ENCODE measurements around the gene DUSP7.

- TF ChIP-seq ZFHX2 (tag by site-specific recombination; conservative IDR thresholded peaks at IDR 0.05), result no peak
- no peak for TF ChIP-seq AEBP2 (tag by site-specific recombination; IDR thresholded peaks at IDR 0.05; ENCODE audit: borderline replicate concordance)
- no peak for TF ChIP-seq ZNF76 (tag by site-specific recombination; IDR thresholded peaks at IDR 0.05; ENCODE audit: borderline replicate concordance, low read depth)
- no peak for TF ChIP-seq ZNF121 (tag by site-specific recombination; IDR thresholded peaks at IDR 0.05)
- TF ChIP-seq, protein P1, sequence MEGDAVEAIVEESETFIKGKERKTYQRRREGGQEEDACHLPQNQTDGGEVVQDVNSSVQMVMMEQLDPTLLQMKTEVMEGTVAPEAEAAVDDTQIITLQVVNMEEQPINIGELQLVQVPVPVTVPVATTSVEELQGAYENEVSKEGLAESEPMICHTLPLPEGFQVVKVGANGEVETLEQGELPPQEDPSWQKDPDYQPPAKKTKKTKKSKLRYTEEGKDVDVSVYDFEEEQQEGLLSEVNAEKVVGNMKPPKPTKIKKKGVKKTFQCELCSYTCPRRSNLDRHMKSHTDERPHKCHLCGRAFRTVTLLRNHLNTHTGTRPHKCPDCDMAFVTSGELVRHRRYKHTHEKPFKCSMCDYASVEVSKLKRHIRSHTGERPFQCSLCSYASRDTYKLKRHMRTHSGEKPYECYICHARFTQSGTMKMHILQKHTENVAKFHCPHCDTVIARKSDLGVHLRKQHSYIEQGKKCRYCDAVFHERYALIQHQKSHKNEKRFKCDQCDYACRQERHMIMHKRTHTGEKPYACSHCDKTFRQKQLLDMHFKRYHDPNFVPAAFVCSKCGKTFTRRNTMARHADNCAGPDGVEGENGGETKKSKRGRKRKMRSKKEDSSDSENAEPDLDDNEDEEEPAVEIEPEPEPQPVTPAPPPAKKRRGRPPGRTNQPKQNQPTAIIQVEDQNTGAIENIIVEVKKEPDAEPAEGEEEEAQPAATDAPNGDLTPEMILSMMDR (tag by site-specific recombination; IDR thresholded peaks at IDR 0.05), result no peak
- TF ChIP-seq ZFP69B (tag by site-specific recombination; IDR thresholded peaks at IDR 0.05), result no peak
- TF ChIP-seq ZNF514 (tag by site-specific recombination; IDR thresholded peaks at IDR 0.05), result no peak
- TF ChIP-seq, protein P2, sequence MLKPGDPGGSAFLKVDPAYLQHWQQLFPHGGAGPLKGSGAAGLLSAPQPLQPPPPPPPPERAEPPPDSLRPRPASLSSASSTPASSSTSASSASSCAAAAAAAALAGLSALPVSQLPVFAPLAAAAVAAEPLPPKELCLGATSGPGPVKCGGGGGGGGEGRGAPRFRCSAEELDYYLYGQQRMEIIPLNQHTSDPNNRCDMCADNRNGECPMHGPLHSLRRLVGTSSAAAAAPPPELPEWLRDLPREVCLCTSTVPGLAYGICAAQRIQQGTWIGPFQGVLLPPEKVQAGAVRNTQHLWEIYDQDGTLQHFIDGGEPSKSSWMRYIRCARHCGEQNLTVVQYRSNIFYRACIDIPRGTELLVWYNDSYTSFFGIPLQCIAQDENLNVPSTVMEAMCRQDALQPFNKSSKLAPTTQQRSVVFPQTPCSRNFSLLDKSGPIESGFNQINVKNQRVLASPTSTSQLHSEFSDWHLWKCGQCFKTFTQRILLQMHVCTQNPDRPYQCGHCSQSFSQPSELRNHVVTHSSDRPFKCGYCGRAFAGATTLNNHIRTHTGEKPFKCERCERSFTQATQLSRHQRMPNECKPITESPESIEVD (tag by site-specific recombination; IDR thresholded peaks at IDR 0.05), result no peak
- TF ChIP-seq, protein P3, sequence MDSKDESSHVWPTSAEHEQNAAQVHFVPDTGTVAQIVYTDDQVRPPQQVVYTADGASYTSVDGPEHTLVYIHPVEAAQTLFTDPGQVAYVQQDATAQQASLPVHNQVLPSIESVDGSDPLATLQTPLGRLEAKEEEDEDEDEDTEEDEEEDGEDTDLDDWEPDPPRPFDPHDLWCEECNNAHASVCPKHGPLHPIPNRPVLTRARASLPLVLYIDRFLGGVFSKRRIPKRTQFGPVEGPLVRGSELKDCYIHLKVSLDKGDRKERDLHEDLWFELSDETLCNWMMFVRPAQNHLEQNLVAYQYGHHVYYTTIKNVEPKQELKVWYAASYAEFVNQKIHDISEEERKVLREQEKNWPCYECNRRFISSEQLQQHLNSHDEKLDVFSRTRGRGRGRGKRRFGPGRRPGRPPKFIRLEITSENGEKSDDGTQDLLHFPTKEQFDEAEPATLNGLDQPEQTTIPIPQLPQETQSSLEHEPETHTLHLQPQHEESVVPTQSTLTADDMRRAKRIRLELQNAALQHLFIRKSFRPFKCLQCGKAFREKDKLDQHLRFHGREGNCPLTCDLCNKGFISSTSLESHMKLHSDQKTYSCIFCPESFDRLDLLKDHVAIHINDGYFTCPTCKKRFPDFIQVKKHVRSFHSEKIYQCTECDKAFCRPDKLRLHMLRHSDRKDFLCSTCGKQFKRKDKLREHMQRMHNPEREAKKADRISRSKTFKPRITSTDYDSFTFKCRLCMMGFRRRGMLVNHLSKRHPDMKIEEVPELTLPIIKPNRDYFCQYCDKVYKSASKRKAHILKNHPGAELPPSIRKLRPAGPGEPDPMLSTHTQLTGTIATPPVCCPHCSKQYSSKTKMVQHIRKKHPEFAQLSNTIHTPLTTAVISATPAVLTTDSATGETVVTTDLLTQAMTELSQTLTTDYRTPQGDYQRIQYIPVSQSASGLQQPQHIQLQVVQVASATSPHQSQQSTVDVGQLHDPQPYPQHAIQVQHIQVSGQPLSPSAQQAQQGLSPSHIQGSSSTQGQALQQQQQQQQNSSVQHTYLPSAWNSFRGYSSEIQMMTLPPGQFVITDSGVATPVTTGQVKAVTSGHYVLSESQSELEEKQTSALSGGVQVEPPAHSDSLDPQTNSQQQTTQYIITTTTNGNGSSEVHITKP (tag by site-specific recombination; IDR thresholded peaks at IDR 0.05), result peak; percentile 40; the same call in 1 of the 2 replicates
- no peak for TF ChIP-seq ZNF670 (tag by site-specific recombination; IDR thresholded peaks at IDR 0.05; ENCODE audit: low read depth)
- TF ChIP-seq ZNF510 (tag by site-specific recombination; IDR thresholded peaks at IDR 0.05; ENCODE audit: insufficient replicate concordance), result no peak
- 0 out of 2 replicates have a peak, but pooled peaks have one; percentile 7 for TF ChIP-seq ZBTB8A (tag by site-specific recombination; IDR thresholded peaks at IDR 0.05)
- TF ChIP-seq, protein P4, sequence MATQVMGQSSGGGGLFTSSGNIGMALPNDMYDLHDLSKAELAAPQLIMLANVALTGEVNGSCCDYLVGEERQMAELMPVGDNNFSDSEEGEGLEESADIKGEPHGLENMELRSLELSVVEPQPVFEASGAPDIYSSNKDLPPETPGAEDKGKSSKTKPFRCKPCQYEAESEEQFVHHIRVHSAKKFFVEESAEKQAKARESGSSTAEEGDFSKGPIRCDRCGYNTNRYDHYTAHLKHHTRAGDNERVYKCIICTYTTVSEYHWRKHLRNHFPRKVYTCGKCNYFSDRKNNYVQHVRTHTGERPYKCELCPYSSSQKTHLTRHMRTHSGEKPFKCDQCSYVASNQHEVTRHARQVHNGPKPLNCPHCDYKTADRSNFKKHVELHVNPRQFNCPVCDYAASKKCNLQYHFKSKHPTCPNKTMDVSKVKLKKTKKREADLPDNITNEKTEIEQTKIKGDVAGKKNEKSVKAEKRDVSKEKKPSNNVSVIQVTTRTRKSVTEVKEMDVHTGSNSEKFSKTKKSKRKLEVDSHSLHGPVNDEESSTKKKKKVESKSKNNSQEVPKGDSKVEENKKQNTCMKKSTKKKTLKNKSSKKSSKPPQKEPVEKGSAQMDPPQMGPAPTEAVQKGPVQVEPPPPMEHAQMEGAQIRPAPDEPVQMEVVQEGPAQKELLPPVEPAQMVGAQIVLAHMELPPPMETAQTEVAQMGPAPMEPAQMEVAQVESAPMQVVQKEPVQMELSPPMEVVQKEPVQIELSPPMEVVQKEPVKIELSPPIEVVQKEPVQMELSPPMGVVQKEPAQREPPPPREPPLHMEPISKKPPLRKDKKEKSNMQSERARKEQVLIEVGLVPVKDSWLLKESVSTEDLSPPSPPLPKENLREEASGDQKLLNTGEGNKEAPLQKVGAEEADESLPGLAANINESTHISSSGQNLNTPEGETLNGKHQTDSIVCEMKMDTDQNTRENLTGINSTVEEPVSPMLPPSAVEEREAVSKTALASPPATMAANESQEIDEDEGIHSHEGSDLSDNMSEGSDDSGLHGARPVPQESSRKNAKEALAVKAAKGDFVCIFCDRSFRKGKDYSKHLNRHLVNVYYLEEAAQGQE (tag by site-specific recombination; IDR thresholded peaks at IDR 0.05), result no peak
Measured at GRCh38 chr3:52021489-52022268, 34.7 kb downstream of the DUSP7 start.

Data from HEK293 (cell line).